Trophoblast cell (in vitro differentiated cells and primary cell): ENCODE data around the gene MALRD1.
"Not testable (repeated sequence)": the region's sequence is repeated elsewhere in the genome, so short reads cannot be mapped to it uniquely, and the experiment has no call there.

Source experiments
- DNase-seq, 2 donors: peaks; one replicate each; pipeline ENCODE4 v3.0.0-alpha.2; 2016
- H2AFZ ChIP-seq: 2 replicates; pipeline ENCODE4 v1.6.1; 2013; ENCODE audit warnings: low read length, moderate library complexity, mild to moderate bottlenecking; ENCODE audit not compliant: insufficient read depth, poor library complexity
- H2AK5ac ChIP-seq: 2 replicates; pipeline ENCODE4 v1.6.1; 2013; ENCODE audit warnings: mild to moderate bottlenecking, low read length
- H2BK120ac ChIP-seq: 2 replicates; pipeline ENCODE4 v1.6.1; 2013; ENCODE audit warnings: low read length, mild to moderate bottlenecking, moderate library complexity; ENCODE audit not compliant: insufficient read depth, poor library complexity
- H2BK12ac ChIP-seq: 2 replicates; pipeline ENCODE4 v1.6.1; 2013; ENCODE audit warnings: mild to moderate bottlenecking, low read length, moderate library complexity
- H2BK5ac ChIP-seq: 2 replicates; pipeline ENCODE4 v1.6.1; 2013; ENCODE audit warnings: low read length, low read depth, moderate library complexity, mild to moderate bottlenecking; ENCODE audit not compliant: poor library complexity
- H3K14ac ChIP-seq: 2 replicates; pipeline ENCODE4 v1.6.1; 2013; ENCODE audit warnings: mild to moderate bottlenecking, low read length
- H3K18ac ChIP-seq: 2 replicates; pipeline ENCODE4 v1.6.1; 2013; ENCODE audit warnings: mild to moderate bottlenecking, low read length
- H3K23ac ChIP-seq: 2 replicates; pipeline ENCODE4 v1.6.1; 2013; ENCODE audit warnings: low read length
- H3K27ac ChIP-seq: 2 replicates; pipeline ENCODE4 v1.5.1; 2013; ENCODE audit warnings: low read depth, mild to moderate bottlenecking, inconsistent platforms, low read length, moderate library complexity
- H3K27me3 ChIP-seq: 2 replicates; pipeline ENCODE4 v1.6.1; 2013; ENCODE audit warnings: inconsistent platforms, mild to moderate bottlenecking, low read length, moderate library complexity; ENCODE audit not compliant: insufficient read depth
- H3K36me3 ChIP-seq, 2 experiments: 1 replicate in 1 of 2; 2 replicates in 1 of 2; pipeline ENCODE4 v1.6.1; 2013; ENCODE audit warnings: low read length in 2 of 2, mild to moderate bottlenecking in 2 of 2, moderate library complexity in 1 of 2; ENCODE audit not compliant: insufficient read depth in 2 of 2, control insufficient read depth in 1 of 2
- H3K4ac ChIP-seq: 2 replicates; pipeline ENCODE4 v1.6.1; 2013; ENCODE audit warnings: low read depth, mild to moderate bottlenecking, low read length, moderate library complexity
- H3K4me1 ChIP-seq, 2 experiments: 1 replicate in 1 of 2; 2 replicates in 1 of 2; pipeline ENCODE4 v1.6.1; 2013; ENCODE audit warnings: low read length in 2 of 2, mild to moderate bottlenecking in 2 of 2, moderate library complexity in 1 of 2; ENCODE audit not compliant: insufficient read depth in 2 of 2, control insufficient read depth in 1 of 2
- H3K4me2 ChIP-seq: 2 replicates; pipeline ENCODE4 v1.6.1; 2013; ENCODE audit warnings: inconsistent platforms, mild to moderate bottlenecking, low read length, moderate library complexity
- H3K4me3 ChIP-seq: 2 replicates; pipeline ENCODE4 v1.5.1; 2013; ENCODE audit warnings: mild to moderate bottlenecking, low read depth, low read length, inconsistent platforms
- H3K79me1 ChIP-seq: one replicate; pipeline ENCODE4 v1.6.1; 2013; ENCODE audit warnings: low read length
- H3K79me2 ChIP-seq: 2 replicates; pipeline ENCODE4 v1.6.1; 2013; ENCODE audit warnings: low read length, mild to moderate bottlenecking; ENCODE audit not compliant: control insufficient read depth, insufficient read depth, poor library complexity
- H3K9ac ChIP-seq: 2 replicates; pipeline ENCODE4 v1.6.1; 2013; ENCODE audit warnings: mild to moderate bottlenecking, low read length
- H3K9me3 ChIP-seq: 2 replicates; pipeline ENCODE4 v1.6.1; 2013; ENCODE audit warnings: low read depth, mild to moderate bottlenecking, control low read depth, inconsistent platforms, low read length; ENCODE audit not compliant: insufficient read depth
- H4K12ac ChIP-seq: 2 replicates; pipeline ENCODE4 v1.6.1; 2013; ENCODE audit warnings: low read depth, mild to moderate bottlenecking, low read length, moderate library complexity
- H4K8ac ChIP-seq: 2 replicates; pipeline ENCODE4 v1.6.1; 2013; ENCODE audit warnings: low read depth, mild to moderate bottlenecking, low read length, moderate library complexity
- H4K91ac ChIP-seq: one replicate; pipeline ENCODE4 v1.6.1; 2013; ENCODE audit warnings: low read depth, mild to moderate bottlenecking, low read length, moderate library complexity
- WGBS: extraction: QIAGEN DNeasy Blood & Tissue Kit; methylation state at CpG from one replicate; pipeline ENCODE4 v1.1.7; 2013; ENCODE audit warnings: missing lambda C conversion rate; ENCODE audit not compliant: insufficient read length, insufficient coverage; ENCODE audit errors: extremely low coverage; 5-methylcytosine and 5-hydroxymethylcytosine counted together

Gene MALRD1

DNA sequence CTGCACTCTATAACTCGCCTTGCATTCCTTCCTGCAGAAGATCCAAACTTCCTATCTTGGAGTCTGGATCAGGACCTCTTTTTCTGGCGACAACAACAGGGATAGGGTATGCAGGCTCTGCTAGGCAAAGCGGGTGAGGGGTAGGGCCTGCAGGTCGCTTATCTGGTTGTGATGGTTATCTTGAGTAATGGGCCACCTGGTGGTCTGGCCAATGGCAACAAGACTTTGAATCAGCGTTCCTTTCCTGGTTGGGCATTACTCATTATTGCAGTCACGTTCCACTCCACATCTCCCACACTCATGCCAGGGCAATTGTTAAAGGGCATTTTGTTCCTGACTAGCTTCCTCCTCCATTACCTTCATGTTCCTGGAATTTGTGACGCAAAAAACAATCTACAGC, 719.3 kb downstream of the MALRD1 start:
- no peaks in the 10 kb centered on the region for H3K27me3 ChIP-seq
- H3K14ac ChIP-seq, result no peak overlapping the region
- no peak overlapping the region for H4K91ac ChIP-seq
- H3K18ac ChIP-seq, result no peak overlapping the region
- H2BK12ac ChIP-seq, result no peak overlapping the region
- no peak overlapping the region for H4K12ac ChIP-seq
- no peaks in the 10 kb centered on the region for H3K9me3 ChIP-seq
- H3K79me2 ChIP-seq, result no peaks in the 10 kb centered on the region
- H2AFZ ChIP-seq, result no peak overlapping the region
- H3K23ac ChIP-seq, result no peak overlapping the region
- no peak overlapping the region for H2BK120ac ChIP-seq
- no peak overlapping the region for H3K4me3 ChIP-seq
- H3K4me2 ChIP-seq, result peak overlapping the region; percentile 2
- H2AK5ac ChIP-seq, result no peak overlapping the region
- WGBS, result no CpG with 5 or more reads among the region's 7 CpGs
- H3K27ac ChIP-seq, result no peak overlapping the region
- H2BK5ac ChIP-seq, result no peak overlapping the region
- H3K36me3 ChIP-seq, result no peaks in the 10 kb centered on the region
- no peaks in the 10 kb centered on the region for H3K79me1 ChIP-seq
- H3K4ac ChIP-seq, result no peak overlapping the region
- H3K4me1 ChIP-seq, result peaks cover 0 to 4% of the 10 kb centered on the region in 2 experiments
- DNase-seq, result peak; percentile 88 to 90
- H3K9ac ChIP-seq, result no peak overlapping the region
- no peak overlapping the region for H4K8ac ChIP-seq

DNA sequence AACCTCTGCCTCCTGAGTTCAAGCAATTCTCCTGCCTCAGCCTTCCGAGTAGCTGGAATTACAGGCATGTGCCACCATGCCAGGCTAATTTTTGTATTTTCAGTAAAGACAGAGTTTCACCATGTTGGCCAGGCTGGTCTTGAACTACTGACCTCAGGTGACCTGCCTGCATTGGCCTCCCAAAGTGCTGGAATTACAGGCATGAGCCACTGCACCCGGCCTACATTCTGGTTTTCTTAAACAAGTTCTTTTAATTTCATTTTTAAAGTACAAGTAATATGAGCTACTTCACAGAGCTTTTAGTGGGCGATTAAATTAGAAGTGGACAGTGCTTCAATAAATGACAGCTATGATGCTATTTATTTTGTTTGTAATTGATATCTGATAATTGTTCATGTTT, 721.2 kb downstream of the MALRD1 start:
- not testable (repeated sequence) for H3K79me2 ChIP-seq, H2BK5ac ChIP-seq, H2AK5ac ChIP-seq, H3K27ac ChIP-seq, H2AFZ ChIP-seq, H4K8ac ChIP-seq, H3K27me3 ChIP-seq, H4K12ac ChIP-seq, H2BK12ac ChIP-seq, H3K4me3 ChIP-seq, H2BK120ac ChIP-seq, H3K18ac ChIP-seq, H3K9me3 ChIP-seq, H3K9ac ChIP-seq, H3K4ac ChIP-seq, H4K91ac ChIP-seq, H3K14ac ChIP-seq, H3K4me1 ChIP-seq, H3K23ac ChIP-seq, H3K36me3 ChIP-seq, H3K79me1 ChIP-seq, H3K4me2 ChIP-seq
- WGBS, result no CpG with 5 or more reads among the region's 3 CpGs
- peak; percentile 62 to 68 for DNase-seq

DNA sequence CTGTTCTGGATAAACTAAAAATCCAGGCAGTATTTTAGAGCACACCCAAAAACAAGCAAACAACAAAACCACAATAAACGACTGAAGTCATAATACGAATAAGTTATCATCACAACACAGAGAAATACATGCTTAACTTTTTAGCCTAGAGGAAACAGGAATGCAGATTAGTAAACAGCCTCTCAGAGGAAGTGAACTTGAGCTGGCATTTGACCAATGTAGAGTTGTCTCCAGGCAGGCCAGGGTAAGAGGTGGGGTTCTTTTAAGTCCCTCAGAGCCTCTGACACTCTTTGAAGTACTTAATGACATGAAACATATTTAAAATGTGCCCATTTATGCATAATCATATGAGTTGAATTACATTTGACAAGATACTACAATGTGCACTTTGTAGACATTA, 724.4 kb downstream of the MALRD1 start:
- Histone ChIP-seq H2AK5ac (no peak overlapping the region), H3K9ac (no peak overlapping the region), H2BK12ac (no peak overlapping the region), H3K4ac (no peak overlapping the region), H2BK5ac (no peak overlapping the region), H3K27ac (no peak overlapping the region), H3K27me3 (no peaks in the 10 kb centered on the region), H4K91ac (no peak overlapping the region), H2BK120ac (no peak overlapping the region), H3K79me1 (no peaks in the 10 kb centered on the region), H4K8ac (no peak overlapping the region), H3K4me2 (no peak overlapping the region), H3K23ac (no peak overlapping the region), H3K18ac (no peak overlapping the region), H3K79me2 (no peaks in the 10 kb centered on the region), H4K12ac (no peak overlapping the region), H3K36me3 (no peaks in the 10 kb centered on the region), H3K14ac (no peak overlapping the region), H2AFZ (no peak overlapping the region), H3K4me3 (no peak overlapping the region), H3K4me1 (peaks cover 0 to under 1% of the 10 kb centered on the region in 2 experiments), H3K9me3 (no peaks in the 10 kb centered on the region)
- WGBS, result no CpG with 5 or more reads among the region's 2 CpGs
- no peak for DNase-seq

DNA sequence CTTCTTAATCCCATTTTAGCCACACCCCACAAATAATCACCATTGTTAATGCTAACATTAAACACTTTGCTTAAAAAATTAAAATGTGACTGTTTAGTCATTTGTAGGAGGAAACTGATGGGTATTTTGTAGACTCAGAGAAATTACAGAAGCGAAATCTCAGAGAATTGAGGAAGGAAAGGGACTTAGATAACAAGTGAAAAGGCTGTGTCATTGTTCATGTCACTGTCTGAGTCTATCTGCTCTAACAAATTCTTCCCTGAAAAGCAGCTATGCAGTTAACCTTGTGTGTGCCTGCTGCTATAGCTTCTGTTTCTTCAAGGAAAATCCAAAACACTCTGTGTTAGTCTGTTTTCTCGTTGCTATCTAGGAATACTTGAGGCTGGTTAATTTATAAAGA, 726.7 kb downstream of the MALRD1 start:
- no peak for DNase-seq
- Histone ChIP-seq H3K9me3 (no peaks in the 10 kb centered on the region), H3K79me2 (no peaks in the 10 kb centered on the region), H2BK5ac (no peak overlapping the region), H3K4me3 (no peak overlapping the region), H3K4me2 (no peak overlapping the region), H3K27ac (no peak overlapping the region), H4K12ac (no peak overlapping the region), H3K9ac (no peak overlapping the region), H2AFZ (no peak overlapping the region), H3K14ac (no peak overlapping the region), H3K23ac (no peak overlapping the region), H2BK120ac (no peak overlapping the region), H3K4ac (no peak overlapping the region), H3K4me1 (no peaks in the 10 kb centered on the region), H4K8ac (no peak overlapping the region), H3K18ac (no peak overlapping the region), H3K36me3 (no peaks in the 10 kb centered on the region), H2BK12ac (no peak overlapping the region), H3K79me1 (no peaks in the 10 kb centered on the region), H3K27me3 (no peaks in the 10 kb centered on the region), H2AK5ac (no peak overlapping the region), H4K91ac (no peak overlapping the region)
- WGBS, result no CpG with 5 or more reads among the region's 2 CpGs
